Mammary epithelial cell (primary cell): ENCODE data around the gene GNG4.

Source experiments
- EZH2 ChIP-seq: IDR thresholded peaks from 2 replicates; pipeline ENCODE4 v1.6.1; 2012; ENCODE audit warnings: low read length, inconsistent platforms, borderline replicate concordance
- TF ChIP-seq, protein P1 (sequence below), 2 donors: IDR thresholded peaks in 1 of 2; conservative IDR thresholded peaks in 1 of 2; 2 replicates each; pipeline ENCODE4 v1.5.1; 2011 to 2012; ENCODE audit warnings: inconsistent platforms in 2 of 2, low read length in 2 of 2, mild to moderate bottlenecking in 2 of 2, control low read depth in 1 of 2, low read depth in 1 of 2; ENCODE audit not compliant: insufficient read depth in 1 of 2; ENCODE audit errors: extremely low read depth in 1 of 2

DNA sequence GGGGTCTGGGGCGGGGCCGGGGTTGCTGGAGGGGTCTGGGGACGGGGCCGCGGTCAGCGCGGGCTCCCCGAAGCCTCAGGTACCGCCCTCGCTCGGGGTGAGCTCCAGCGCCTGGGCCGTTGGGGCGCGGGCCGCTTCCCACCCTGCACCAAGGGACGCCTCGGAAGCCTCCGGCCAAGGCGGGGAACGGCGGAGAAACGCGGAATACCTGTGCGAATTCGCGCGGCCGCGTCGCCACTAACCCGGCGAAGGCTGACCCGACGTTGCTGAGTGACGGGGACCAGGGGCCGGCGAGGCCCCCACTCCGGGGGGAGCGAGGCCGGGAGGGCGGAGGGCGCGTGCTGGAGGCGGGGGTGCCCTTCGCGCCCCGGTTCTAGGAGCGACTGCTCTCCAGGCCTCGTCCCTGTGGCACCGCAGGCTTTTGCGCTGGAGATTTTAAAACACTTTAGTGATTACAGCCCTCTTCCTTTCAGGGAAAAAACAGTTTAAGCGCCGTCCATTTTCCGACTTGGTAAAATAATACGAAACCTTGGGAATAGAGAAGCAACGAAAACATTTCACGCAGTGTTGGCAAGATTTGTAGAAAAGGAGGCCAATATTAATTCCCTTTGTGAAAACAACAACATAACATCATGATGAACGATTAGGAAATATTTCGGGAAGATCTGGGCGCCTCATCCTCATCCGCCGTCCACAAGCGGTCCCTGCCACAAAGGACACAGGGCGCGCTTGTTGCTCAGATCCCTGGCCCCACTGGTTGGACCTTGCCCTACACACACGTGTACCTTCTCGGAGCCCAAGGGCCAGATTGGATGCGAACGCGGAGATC is 971 bp upstream of the GNG4 start:
- TF ChIP-seq, protein P1, sequence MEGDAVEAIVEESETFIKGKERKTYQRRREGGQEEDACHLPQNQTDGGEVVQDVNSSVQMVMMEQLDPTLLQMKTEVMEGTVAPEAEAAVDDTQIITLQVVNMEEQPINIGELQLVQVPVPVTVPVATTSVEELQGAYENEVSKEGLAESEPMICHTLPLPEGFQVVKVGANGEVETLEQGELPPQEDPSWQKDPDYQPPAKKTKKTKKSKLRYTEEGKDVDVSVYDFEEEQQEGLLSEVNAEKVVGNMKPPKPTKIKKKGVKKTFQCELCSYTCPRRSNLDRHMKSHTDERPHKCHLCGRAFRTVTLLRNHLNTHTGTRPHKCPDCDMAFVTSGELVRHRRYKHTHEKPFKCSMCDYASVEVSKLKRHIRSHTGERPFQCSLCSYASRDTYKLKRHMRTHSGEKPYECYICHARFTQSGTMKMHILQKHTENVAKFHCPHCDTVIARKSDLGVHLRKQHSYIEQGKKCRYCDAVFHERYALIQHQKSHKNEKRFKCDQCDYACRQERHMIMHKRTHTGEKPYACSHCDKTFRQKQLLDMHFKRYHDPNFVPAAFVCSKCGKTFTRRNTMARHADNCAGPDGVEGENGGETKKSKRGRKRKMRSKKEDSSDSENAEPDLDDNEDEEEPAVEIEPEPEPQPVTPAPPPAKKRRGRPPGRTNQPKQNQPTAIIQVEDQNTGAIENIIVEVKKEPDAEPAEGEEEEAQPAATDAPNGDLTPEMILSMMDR (conservative IDR thresholded peaks at IDR 0.05 in 1 of 2, IDR thresholded peaks at IDR 0.05 in 1 of 2; ENCODE audit: extremely low read depth in 1 of 2, insufficient read depth in 1 of 2, low read depth in 1 of 2, low read length in 2 of 2): no peak
- peak; percentile 54 for TF ChIP-seq EZH2
